Right lobe of liver (tissue), 6 donors: ENCODE measurements around the gene DNAH1. TPM values are rescaled to one million over a fixed set of nuclear protein-coding genes. Genes with fewer than 3 reads are reported as not detected.

Experiments used
- ATAC-seq, 4 donors: fragments of 200-7000 bp; cut with Tn5 transposase; one replicate each; pipeline ENCODE4 v1.9.1; 2020; ENCODE audit warnings: mild to moderate bottlenecking in 4 of 4, moderate library complexity in 4 of 4
- DNase-seq, 3 donors: peaks; one replicate each; pipeline ENCODE4 v3.0.0-alpha.2; 2020
- H3K27ac ChIP-seq, 3 donors: fragments of 200-600 bp; one replicate each; pipeline ENCODE4 v1.8.0; 2022
- H3K27me3 ChIP-seq, 2 donors: fragments of 200-600 bp; one replicate each; pipeline ENCODE4 v1.8.0; 2022
- H3K36me3 ChIP-seq, 4 donors: fragments of 200-600 bp; sonication (generic) in 1 of 4; one replicate each; pipeline versions ENCODE4 v1.5.1 to v1.8.0; 2017 to 2022; ENCODE audit warnings: control low read depth in 1 of 4
- H3K4me1 ChIP-seq, 4 donors: fragments of 200-600 bp; sonication (generic) in 1 of 4; one replicate each; pipeline versions ENCODE4 v1.5.1 to v1.8.0; 2017 to 2022; ENCODE audit warnings: control low read depth in 1 of 4
- H3K4me3 ChIP-seq, 3 donors: fragments of 200-600 bp; one replicate each; pipeline ENCODE4 v1.8.0; 2022
- H3K9me3 ChIP-seq, 4 donors: fragments of 200-600 bp; sonication (generic) in 1 of 4; one replicate each; pipeline versions ENCODE4 v1.5.1 to v1.8.0; 2017 to 2022; ENCODE audit warnings: control low read depth in 1 of 4
- CTCF ChIP-seq, 4 donors: fragments of 200-600 bp in 3 of 4; fragments of 450-650 bp in 1 of 4; IDR thresholded peaks; one replicate each; pipeline versions ENCODE4 v1.5.1 to v1.8.0; 2016 to 2022; ENCODE audit warnings: antibody characterized with exemption in 4 of 4, mild to moderate bottlenecking in 2 of 4
- POLR2A ChIP-seq: fragments of 450-650 bp; IDR thresholded peaks from one replicate; pipeline ENCODE4 v1.6.1; 2017; ENCODE audit warnings: antibody characterized with exemption, mild to moderate bottlenecking
- whole genome bisulfite sequencing: methylation state at CpG from one replicate; pipeline ENCODE4 v1.1.6; 2018; ENCODE audit warnings: low coverage, low lambda C conversion rate; ENCODE audit not compliant: insufficient coverage; ENCODE audit errors: missing lambda C conversion rate; 5-methylcytosine and 5-hydroxymethylcytosine counted together
- intact Hi-C, 2 donors: fragments of 100-400 bp; cut with DNase I; formaldehyde crosslinking; loops; one replicate each; pipeline versions ENCODE4 v1.11.2 to v1.14.1; 2022
- total RNA-seq, 6 experiments: library from RNA; depleted of rRNA in 2 of 6; stranded (reverse); fragments of >200 nt in 2 of 6; fragmentation: NEBNext Ultra II Directional in 3 of 6; extraction: Animal tissue kit (Norgen Biotek cat#: 25700) in 3 of 6; gene quantifications; one replicate each; pipeline versions ENCODE4 v1.1.0 to v1.2.4, GENCODE V29; 2016 to 2023
- donor health status: DM: no; HTN: yes; CAD: no.
- donor health status: DM: no; HTN: no; CAD: no.
- donor health status: DM: no; HTN: no; CAD: no.
- donor health status: DM: no; HTN: yes; CAD: no.
- donor health status: DM: no; HTN: yes; CAD: no.

Gene DNAH1
- total RNA-seq, 6 experiments from 2014 or later = 1.6 to 11.2 (median 8.1) TPM

GRCh38 chr3:52295671-52296208, 20.4 kb upstream of the DNAH1 start:
- Histone ChIP-seq H3K27ac (no peak overlapping the region), H3K36me3 (peaks cover 0 to 19% (median 8%) of the 10 kb centered on the region in 4 donors), H3K4me1 (peaks cover 0 to 47% (median 15%) of the 10 kb centered on the region in 4 donors), H3K27me3 (no peaks in the 10 kb centered on the region), H3K9me3 (no peaks in the 10 kb centered on the region), H3K4me3 (no peak overlapping the region)
- peak in 1 of 3 donors; percentile 8 for DNase-seq
- WGBS = 73% methylated on average over 3 of the region's 5 CpGs
- ATAC-seq = no peak
- TF ChIP-seq POLR2A (no peak), CTCF (IDR thresholded peaks at IDR 0.05) (no peak)
- intact Hi-C loops = no loop called here

- Histone ChIP-seq H3K27ac (no peak overlapping the region), H3K27me3 (no peaks in the 10 kb centered on the region), H3K9me3 (no peaks in the 10 kb centered on the region), H3K4me3 (no peak overlapping the region), H3K36me3 (peaks cover 0 to 13% (median 5%) of the 10 kb centered on the region in 4 donors), H3K4me1 (peaks cover 0 to 34% (median 11%) of the 10 kb centered on the region in 4 donors)
- no peak for TF ChIP-seq POLR2A
- no peak for TF ChIP-seq CTCF (IDR thresholded peaks at IDR 0.05)
- DNase-seq (peak in 1 of 3 donors; percentile 57), ATAC-seq (peak in 3 of 4 donors; percentile 3 to 7 (median 7))
- intact Hi-C loops = no loop called here
- 17% methylated on average over 5 of the region's 11 CpGs for WGBS
Observed at GRCh38 chr3:52297242-52298148, 18.6 kb upstream of the DNAH1 start.

GRCh38 chr3:52298149-52299098, 17.7 kb upstream of the DNAH1 start:
- H3K27me3 ChIP-seq = no peaks in the 10 kb centered on the region
- H3K4me1 ChIP-seq = peaks cover 0 to 25% (median 6%) of the 10 kb centered on the region in 4 donors
- ATAC-seq (peak; percentile 29 to 43 (median 31)), DNase-seq (peak in 1 of 3 donors; percentile 65)
- H3K4me3 ChIP-seq = no peak overlapping the region
- 18% methylated on average over 10 of the region's 17 CpGs for WGBS
- peaks cover 0 to 4% (median under 1%) of the 10 kb centered on the region in 4 donors for H3K36me3 ChIP-seq
- intact Hi-C loops = no loop called here
- TF ChIP-seq CTCF (IDR thresholded peaks at IDR 0.05) (no peak), POLR2A (no peak)
- H3K9me3 ChIP-seq = no peaks in the 10 kb centered on the region
- H3K27ac ChIP-seq = no peak overlapping the region

GRCh38 chr3:52299247-52299878, 16.8 kb upstream of the DNAH1 start:
- WGBS = 24% methylated on average over 9 of the region's 10 CpGs
- intact Hi-C loops = no loop called here
- no peak overlapping the region for H3K27ac ChIP-seq
- DNase-seq = peak in 1 of 3 donors; percentile 57
- ATAC-seq = peak; percentile 4 to 15 (median 6)
- H3K36me3 ChIP-seq = no peaks in the 10 kb centered on the region
- H3K9me3 ChIP-seq = no peaks in the 10 kb centered on the region
- H3K4me3 ChIP-seq = no peak overlapping the region
- peaks cover 0 to 16% (median 1%) of the 10 kb centered on the region in 4 donors for H3K4me1 ChIP-seq
- H3K27me3 ChIP-seq = no peaks in the 10 kb centered on the region
- no peak for TF ChIP-seq CTCF (IDR thresholded peaks at IDR 0.05)
- TF ChIP-seq POLR2A = no peak
